WTC11 (cell line): ENCODE measurements around the gene NT5C. TPM values are rescaled to one million over a fixed set of nuclear protein-coding genes. Genes with fewer than 3 reads are reported as not detected.

Source experiments
- ATAC-seq: fragments of 200-7000 bp; cut with Tn5 transposase; 2 replicates; pipeline ENCODE4 v1.10.0; 2021; ENCODE audit warnings: mild to moderate bottlenecking, moderate library complexity
- CTCF ChIA-PET: fragments of 300-600 bp; sonication (Branson Sonifier 250); formaldehyde crosslinking; loops from one replicate; lab custom pipeline; 2021; ENCODE audit warnings: antibody characterized with exemption; lab: Charles Lee
- POLR2A ChIA-PET: fragments of 350-600 bp; sonication (Branson Sonifier 250); formaldehyde crosslinking; loops from one replicate; lab custom pipeline; 2021; ENCODE audit warnings: antibody characterized with exemption; lab: Charles Lee
- DNase-seq: peaks from one replicate; pipeline ENCODE4 v3.0.0; 2021; ENCODE audit warnings: low spot score
- H3K27ac Mint-ChIP-seq: 2 replicates; pipeline ENCODE4 v1.8.0; 2021; ENCODE audit warnings: mixed read lengths
- H3K27me3 Mint-ChIP-seq: 2 replicates; pipeline ENCODE4 v1.8.0; 2021; ENCODE audit warnings: low read depth, mild to moderate bottlenecking, moderate library complexity, mixed read lengths
- H3K36me3 Mint-ChIP-seq: 2 replicates; pipeline ENCODE4 v1.8.0; 2021; ENCODE audit warnings: mixed read lengths
- H3K4me1 Mint-ChIP-seq: 2 replicates; pipeline ENCODE4 v1.8.0; 2022; ENCODE audit warnings: mixed read lengths
- H3K4me3 Mint-ChIP-seq: 2 replicates; pipeline ENCODE4 v1.8.0; 2021; ENCODE audit warnings: mild to moderate bottlenecking, moderate library complexity, mixed read lengths
- H3K9me3 Mint-ChIP-seq: 2 replicates; pipeline ENCODE4 v1.8.0; 2021; ENCODE audit warnings: mixed read lengths
- CBFB ChIP-seq: sonication (generic); formaldehyde crosslinking; IDR thresholded peaks from 2 replicates; pipeline ENCODE4 v1.8.1; 2022; ENCODE audit warnings: mild to moderate bottlenecking, low read depth, missing genetic modification reagents
- CDX4 ChIP-seq: fragments of 250-450 bp; sonication (Bioruptor Pico); IDR thresholded peaks from 2 replicates; pipeline ENCODE4 v1.9.0; 2021; ENCODE audit warnings: moderate library complexity, mild to moderate bottlenecking, inconsistent platforms, borderline replicate concordance
- FOXJ3 ChIP-seq: sonication (generic); formaldehyde crosslinking; IDR thresholded peaks from 2 replicates; pipeline ENCODE4 v1.9.0; 2021; ENCODE audit warnings: missing genetic modification reagents, mild to moderate bottlenecking, borderline replicate concordance
- PRDM15 ChIP-seq: sonication (generic); formaldehyde crosslinking; IDR thresholded peaks from 2 replicates; pipeline ENCODE4 v1.8.0; 2022; ENCODE audit warnings: missing genetic modification reagents
- RELA ChIP-seq: sonication (generic); formaldehyde crosslinking; IDR thresholded peaks from 2 replicates; pipeline ENCODE4 v1.8.1; 2022; ENCODE audit warnings: missing genetic modification reagents, mild to moderate bottlenecking, borderline replicate concordance
- USF2 ChIP-seq: sonication (generic); formaldehyde crosslinking; IDR thresholded peaks from 2 replicates; pipeline ENCODE4 v1.8.1; 2023; ENCODE audit warnings: mild to moderate bottlenecking, missing genetic modification reagents, moderate library complexity
- ZNF138 ChIP-seq: sonication (generic); formaldehyde crosslinking; conservative IDR thresholded peaks from 2 replicates; pipeline ENCODE4 v1.8.1; 2022; ENCODE audit warnings: mild to moderate bottlenecking, moderate library complexity, missing genetic modification reagents
- ZNF219 ChIP-seq: sonication (generic); formaldehyde crosslinking; IDR thresholded peaks from 2 replicates; pipeline ENCODE4 v1.8.0; 2023; ENCODE audit warnings: missing genetic modification reagents, mild to moderate bottlenecking, borderline replicate concordance
- ZNF317 ChIP-seq: sonication (generic); formaldehyde crosslinking; IDR thresholded peaks from 2 replicates; pipeline ENCODE4 v1.8.1; 2023; ENCODE audit warnings: low read depth, mild to moderate bottlenecking, moderate library complexity, missing genetic modification reagents, borderline replicate concordance
- total RNA-seq: library from RNA; stranded (reverse); gene quantifications from 3 replicates; pipeline ENCODE4 v1.2.3, GENCODE V29; 2021
- TF ChIP-seq, protein P1 (sequence below): sonication (generic); formaldehyde crosslinking; IDR thresholded peaks from 2 replicates; pipeline ENCODE4 v1.8.0; 2022; ENCODE audit warnings: mild to moderate bottlenecking, missing genetic modification reagents
- TF ChIP-seq, protein P2 (sequence below): sonication (generic); formaldehyde crosslinking; IDR thresholded peaks from 2 replicates; pipeline ENCODE4 v1.8.1; 2022; ENCODE audit warnings: mild to moderate bottlenecking, missing genetic modification reagents, moderate library complexity, borderline replicate concordance
- TF ChIP-seq, protein P3 (sequence below): sonication (generic); formaldehyde crosslinking; IDR thresholded peaks from 2 replicates; pipeline ENCODE4 v1.8.1; 2023; ENCODE audit warnings: mild to moderate bottlenecking, missing genetic modification reagents

Gene NT5C
- total RNA-seq, 1 experiment from 2014 or later: 91.0 TPM

GRCh38 chr17:75116737-75117136, 14.8 kb downstream of the NT5C start (continued):
- TF ChIP-seq, protein P1, sequence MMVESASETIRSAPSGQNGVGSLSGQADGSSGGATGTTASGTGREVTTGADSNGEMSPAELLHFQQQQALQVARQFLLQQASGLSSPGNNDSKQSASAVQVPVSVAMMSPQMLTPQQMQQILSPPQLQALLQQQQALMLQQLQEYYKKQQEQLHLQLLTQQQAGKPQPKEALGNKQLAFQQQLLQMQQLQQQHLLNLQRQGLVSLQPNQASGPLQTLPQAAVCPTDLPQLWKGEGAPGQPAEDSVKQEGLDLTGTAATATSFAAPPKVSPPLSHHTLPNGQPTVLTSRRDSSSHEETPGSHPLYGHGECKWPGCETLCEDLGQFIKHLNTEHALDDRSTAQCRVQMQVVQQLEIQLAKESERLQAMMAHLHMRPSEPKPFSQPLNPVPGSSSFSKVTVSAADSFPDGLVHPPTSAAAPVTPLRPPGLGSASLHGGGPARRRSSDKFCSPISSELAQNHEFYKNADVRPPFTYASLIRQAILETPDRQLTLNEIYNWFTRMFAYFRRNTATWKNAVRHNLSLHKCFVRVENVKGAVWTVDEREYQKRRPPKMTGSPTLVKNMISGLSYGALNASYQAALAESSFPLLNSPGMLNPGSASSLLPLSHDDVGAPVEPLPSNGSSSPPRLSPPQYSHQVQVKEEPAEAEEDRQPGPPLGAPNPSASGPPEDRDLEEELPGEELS (CRISPR knock-in tag): no peak
- no peak for TF ChIP-seq FOXJ3 (CRISPR knock-in tag)
- TF ChIP-seq, all 79 proteins: peak for 0

GRCh38 chr17:75115555-75115954, 16.0 kb downstream of the NT5C start:
- DNase-seq: no peak
- CTCF ChIA-PET: interaction anchor here (0.6 to 4.1 kb wide), 7 partner anchors 11 to 155 kb away, joined by 4 to 84 read pairs (median 18); partner anchors contain the start of genes MIF4GD and NT5C
- H3K4me3 Mint-ChIP-seq: no peak overlapping the region
- H3K27ac Mint-ChIP-seq: no peak overlapping the region
- no peaks in the 10 kb centered on the region for H3K27me3 Mint-ChIP-seq
- TF ChIP-seq PRDM15 (CRISPR knock-in tag) (no peak), ZNF138 (CRISPR knock-in tag) (no peak), ZNF317 (no peak), CDX4 (CRISPR knock-in tag) (no peak), RELA (CRISPR knock-in tag) (no peak), USF2 (CRISPR knock-in tag) (no peak), CBFB (CRISPR knock-in tag) (no peak), ZNF219 (CRISPR knock-in tag) (no peak)
- TF ChIP-seq, protein P2, sequence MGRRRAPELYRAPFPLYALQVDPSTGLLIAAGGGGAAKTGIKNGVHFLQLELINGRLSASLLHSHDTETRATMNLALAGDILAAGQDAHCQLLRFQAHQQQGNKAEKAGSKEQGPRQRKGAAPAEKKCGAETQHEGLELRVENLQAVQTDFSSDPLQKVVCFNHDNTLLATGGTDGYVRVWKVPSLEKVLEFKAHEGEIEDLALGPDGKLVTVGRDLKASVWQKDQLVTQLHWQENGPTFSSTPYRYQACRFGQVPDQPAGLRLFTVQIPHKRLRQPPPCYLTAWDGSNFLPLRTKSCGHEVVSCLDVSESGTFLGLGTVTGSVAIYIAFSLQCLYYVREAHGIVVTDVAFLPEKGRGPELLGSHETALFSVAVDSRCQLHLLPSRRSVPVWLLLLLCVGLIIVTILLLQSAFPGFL (CRISPR knock-in tag): no peak
- TF ChIP-seq, protein P3, sequence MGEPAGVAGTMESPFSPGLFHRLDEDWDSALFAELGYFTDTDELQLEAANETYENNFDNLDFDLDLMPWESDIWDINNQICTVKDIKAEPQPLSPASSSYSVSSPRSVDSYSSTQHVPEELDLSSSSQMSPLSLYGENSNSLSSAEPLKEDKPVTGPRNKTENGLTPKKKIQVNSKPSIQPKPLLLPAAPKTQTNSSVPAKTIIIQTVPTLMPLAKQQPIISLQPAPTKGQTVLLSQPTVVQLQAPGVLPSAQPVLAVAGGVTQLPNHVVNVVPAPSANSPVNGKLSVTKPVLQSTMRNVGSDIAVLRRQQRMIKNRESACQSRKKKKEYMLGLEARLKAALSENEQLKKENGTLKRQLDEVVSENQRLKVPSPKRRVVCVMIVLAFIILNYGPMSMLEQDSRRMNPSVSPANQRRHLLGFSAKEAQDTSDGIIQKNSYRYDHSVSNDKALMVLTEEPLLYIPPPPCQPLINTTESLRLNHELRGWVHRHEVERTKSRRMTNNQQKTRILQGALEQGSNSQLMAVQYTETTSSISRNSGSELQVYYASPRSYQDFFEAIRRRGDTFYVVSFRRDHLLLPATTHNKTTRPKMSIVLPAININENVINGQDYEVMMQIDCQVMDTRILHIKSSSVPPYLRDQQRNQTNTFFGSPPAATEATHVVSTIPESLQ (CRISPR knock-in tag): no peak
- TF ChIP-seq, all 79 proteins: peak for 0
- ATAC-seq: no peak
- H3K36me3 Mint-ChIP-seq: peaks cover 15% of the 10 kb centered on the region
- no peaks in the 10 kb centered on the region for H3K9me3 Mint-ChIP-seq
- POLR2A ChIA-PET: no interaction called here
- H3K4me1 Mint-ChIP-seq: peaks cover 11% of the 10 kb centered on the region
